PC-3 (cell line): ENCODE results near the gene DEUP1. TPM values are rescaled to one million over a fixed set of nuclear protein-coding genes. Genes with fewer than 3 reads are reported as not detected.

ENCODE experiments used
- ATAC-seq: fragments of 200-7000 bp; cut with Tn5 transposase; 2 replicates; pipeline ENCODE4 v1.9.1; 2020; ENCODE audit warnings: mild to moderate bottlenecking, moderate library complexity
- BruUV-seq: library from RNA; stranded (reverse); fragments of 400-500 nt; replicated peaks from 2 replicates; lab custom pipeline; 2021; lab: Mats Ljungman, UMichigan
- CTCF ChIA-PET: fragments of 300-600 bp; sonication (Branson Sonifier 250); formaldehyde crosslinking; loops from one replicate; lab custom pipeline; 2022; ENCODE audit warnings: antibody characterized with exemption; lab: Charles Lee
- POLR2A ChIA-PET: fragments of 300-600 bp; sonication (Branson Sonifier 250); formaldehyde crosslinking; loops from one replicate; lab custom pipeline; 2022; ENCODE audit warnings: antibody characterized with exemption; ENCODE audit not compliant: unreplicated experiment; lab: Charles Lee
- DNase-seq: peaks from one replicate; pipeline ENCODE4 v3.0.0-alpha.2; 2015
- H2AFZ ChIP-seq: fragments of 300-600 bp; sonication (generic); 2 replicates; pipeline ENCODE4 v1.6.0; 2016; ENCODE audit warnings: antibody characterized with exemption, low read length
- H3F3A ChIP-seq: fragments of 300-600 bp; sonication (generic); one replicate; pipeline ENCODE4 v1.6.0; 2017; ENCODE audit warnings: antibody characterized with exemption, low read length, control low read depth, mild to moderate bottlenecking; ENCODE audit not compliant: unreplicated experiment
- H3K27ac ChIP-seq: fragments of 300-600 bp; sonication (generic); 2 replicates; pipeline ENCODE4 v1.5.1; 2016; ENCODE audit warnings: mild to moderate bottlenecking, low read length
- H3K27me3 ChIP-seq: fragments of 300-600 bp; sonication (generic); 2 replicates; pipeline ENCODE4 v1.6.1; 2016; ENCODE audit warnings: low read length, mixed read lengths
- H3K36me3 ChIP-seq: fragments of 300-600 bp; sonication (generic); 2 replicates; pipeline ENCODE4 v1.6.1; 2016; ENCODE audit warnings: low read depth, mixed run types, low read length, mixed read lengths
- H3K4me1 ChIP-seq: fragments of 300-600 bp; sonication (generic); 2 replicates; pipeline ENCODE4 v1.5.1; 2016; ENCODE audit warnings: low read length; ENCODE audit not compliant: insufficient read depth
- H3K4me2 ChIP-seq: fragments of 300-600 bp; sonication (generic); 2 replicates; pipeline ENCODE4 v1.6.0; 2016; ENCODE audit warnings: low read length
- H3K4me3 ChIP-seq: fragments of 300-600 bp; sonication (generic); 2 replicates; pipeline ENCODE4 v1.5.1; 2016; ENCODE audit warnings: mild to moderate bottlenecking, low read length, mixed read lengths
- H3K79me2 ChIP-seq: fragments of 300-600 bp; sonication (generic); 2 replicates; pipeline ENCODE4 v1.6.1; 2017; ENCODE audit warnings: low read length, mixed read lengths
- H3K9ac ChIP-seq: fragments of 300-600 bp; sonication (generic); 2 replicates; pipeline ENCODE4 v1.6.0; 2016; ENCODE audit warnings: mild to moderate bottlenecking, low read length
- H3K9me2 ChIP-seq: fragments of 300-600 bp; sonication (generic); replicated peaks from 2 replicates; pipeline ENCODE4 v1.6.1; 2016; ENCODE audit warnings: mixed run types, low read length, mixed read lengths
- H3K9me3 ChIP-seq: fragments of 300-600 bp; sonication (generic); 2 replicates; pipeline ENCODE4 v1.6.1; 2016; ENCODE audit warnings: low read length, mixed read lengths
- H4K20me1 ChIP-seq: fragments of 300-600 bp; sonication (generic); 2 replicates; pipeline ENCODE4 v1.6.1; 2016; ENCODE audit warnings: low read length, mixed read lengths
- CTCF ChIP-seq: fragments of 300-600 bp; sonication (generic); conservative IDR thresholded peaks from 2 replicates; pipeline ENCODE4 v1.5.1; 2017; ENCODE audit warnings: antibody characterized with exemption, low read depth, mild to moderate bottlenecking, low read length
- EZH2 ChIP-seq: fragments of 300-600 bp; sonication (generic); IDR thresholded peaks from one replicate; pipeline ENCODE4 v1.6.1; 2017; ENCODE audit warnings: antibody characterized with exemption, mild to moderate bottlenecking, low read length; ENCODE audit not compliant: unreplicated experiment
- EZH2phosphoT487 ChIP-seq: fragments of 300-600 bp; sonication (generic); IDR thresholded peaks from 2 replicates; pipeline ENCODE4 v1.6.1; 2018; ENCODE audit warnings: mild to moderate bottlenecking, antibody characterized with exemption, low read length, borderline replicate concordance
- intact Hi-C: fragments of 100-400 bp; cut with micrococcal nuclease; formaldehyde crosslinking; loops from 2 replicates; pipeline ENCODE4 v1.9.0; 2023
- total RNA-seq: library from RNA; depleted of rRNA; stranded (reverse); fragments of >200 nt; gene quantifications from 2 replicates; pipeline ENCODE4 v1.2.3, GENCODE V29; 2014

Gene DEUP1
- total RNA-seq, 1 experiment from 2014 or later = 0.26 TPM

DNA sequence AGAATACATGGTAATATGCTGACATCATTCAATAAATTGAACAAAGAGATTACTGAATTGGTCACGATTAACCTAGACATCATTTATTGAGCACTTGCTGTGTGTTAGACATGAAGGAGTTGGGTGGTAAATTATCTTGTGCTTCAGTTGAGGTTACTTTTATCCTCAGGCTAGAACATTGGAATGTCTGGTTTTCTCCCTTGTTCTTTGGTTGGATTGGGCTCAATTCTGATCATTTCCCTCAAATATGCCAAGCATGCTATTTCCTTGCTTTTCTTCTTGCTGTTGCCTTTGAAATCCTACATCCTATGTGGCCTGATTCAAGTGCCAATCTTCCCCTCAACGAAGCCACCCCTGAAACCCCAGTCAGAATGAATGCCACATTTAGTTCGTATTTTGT lies 65.8 kb downstream of the DEUP1 start:
- H3K4me3 ChIP-seq = no peak overlapping the region
- no peaks in the 10 kb centered on the region for H3F3A ChIP-seq
- no TSS peak for BruUV-seq

GRCh38 chr11:93403930-93404329 lies 73.4 kb downstream of the DEUP1 start:
- intact Hi-C loops = no loop called here
- ChIA-PET POLR2A (no interaction called here), CTCF (no interaction called here)
- H3K27ac ChIP-seq = no peak overlapping the region
- no peak overlapping the region for H3K9ac ChIP-seq
- no peaks in the 10 kb centered on the region for H3K9me2 ChIP-seq
- no peaks in the 10 kb centered on the region for H3K36me3 ChIP-seq
- no peak overlapping the region for H3K4me2 ChIP-seq
- H2AFZ ChIP-seq = no peak overlapping the region
- H3K79me2 ChIP-seq = no peaks in the 10 kb centered on the region
- no TSS peak for BruUV-seq
- H3K4me3 ChIP-seq = no peak overlapping the region
- DNase-seq (no peak), ATAC-seq (no peak)
- no peaks in the 10 kb centered on the region for H3K9me3 ChIP-seq
- TF ChIP-seq CTCF (no peak), EZH2phosphoT487 (no peak), EZH2 (no peak)
- no peaks in the 10 kb centered on the region for H3F3A ChIP-seq
- H4K20me1 ChIP-seq = no peaks in the 10 kb centered on the region
- H3K27me3 ChIP-seq = no peaks in the 10 kb centered on the region
- H3K4me1 ChIP-seq = no peaks in the 10 kb centered on the region

More for the DNA sequence above, 65.8 kb downstream of the DEUP1 start:
- Histone ChIP-seq H4K20me1 (no peaks in the 10 kb centered on the region), H3K27ac (no peak overlapping the region), H3K36me3 (no peaks in the 10 kb centered on the region), H3K4me1 (no peaks in the 10 kb centered on the region), H2AFZ (no peak overlapping the region), H3K9me3 (no peaks in the 10 kb centered on the region), H3K4me2 (no peak overlapping the region), H3K79me2 (no peaks in the 10 kb centered on the region), H3K27me3 (no peaks in the 10 kb centered on the region), H3K9ac (no peak overlapping the region), H3K9me2 (no peaks in the 10 kb centered on the region)
- TF ChIP-seq EZH2phosphoT487 = no peak
- no peak for TF ChIP-seq EZH2
- no peak for TF ChIP-seq CTCF
- DNase-seq (no peak), ATAC-seq (no peak)
- POLR2A ChIA-PET = no interaction called here
- intact Hi-C loops = no loop called here
- CTCF ChIA-PET = no interaction called here

DNA sequence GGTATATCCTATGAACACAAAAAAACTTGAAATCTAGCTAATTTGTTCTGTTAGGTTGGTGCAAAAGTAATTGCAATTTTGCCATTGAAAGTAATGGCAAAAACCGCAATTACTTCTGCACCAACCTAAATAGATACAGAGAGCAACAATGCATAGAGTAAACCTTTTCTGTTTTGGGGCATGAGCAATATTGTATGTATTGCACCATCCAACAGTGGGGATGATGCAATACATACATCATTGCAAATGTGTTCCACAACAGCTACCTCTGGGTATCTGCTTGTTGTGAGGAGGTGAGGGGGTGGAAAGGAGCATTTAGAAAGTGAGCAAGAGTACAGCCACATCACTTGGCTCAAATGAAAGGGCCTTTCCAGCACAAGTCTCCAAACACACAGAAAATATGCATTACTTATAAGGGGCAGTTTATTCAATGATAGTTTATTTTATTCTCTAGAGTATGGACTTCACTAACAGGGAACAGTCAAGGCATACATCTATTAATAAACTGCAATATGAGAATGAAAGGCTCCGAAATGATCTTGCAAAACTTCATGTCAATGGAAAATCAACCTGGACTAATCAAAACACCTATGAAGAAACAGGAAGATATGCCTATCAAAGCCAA lies 77.3 kb downstream of the DEUP1 start:
- intact Hi-C loops = no loop called here
- TF ChIP-seq EZH2 (no peak), CTCF (no peak), EZH2phosphoT487 (no peak)
- Histone ChIP-seq H3K9ac (no peak overlapping the region), H3K9me2 (no peaks in the 10 kb centered on the region), H3K79me2 (no peaks in the 10 kb centered on the region), H3K4me2 (no peak overlapping the region), H3F3A (no peaks in the 10 kb centered on the region), H4K20me1 (no peaks in the 10 kb centered on the region), H3K9me3 (no peaks in the 10 kb centered on the region), H2AFZ (no peak overlapping the region), H3K27me3 (no peaks in the 10 kb centered on the region), H3K4me1 (no peaks in the 10 kb centered on the region), H3K36me3 (no peaks in the 10 kb centered on the region), H3K4me3 (no peak overlapping the region), H3K27ac (no peak overlapping the region)
- POLR2A ChIA-PET = no interaction called here
- DNase-seq (no peak), ATAC-seq (no peak)
- BruUV-seq = no TSS peak
- CTCF ChIA-PET = no interaction called here
